HG03378 (cell line): ENCODE results near the gene PKD2L2.
"Not testable (repeated sequence)": the region's sequence is repeated elsewhere in the genome, so short reads cannot be mapped to it uniquely, and the experiment has no call there.

Experiments
- ATAC-seq: cut with Tn5 transposase; IDR thresholded peaks from one replicate; pipeline ENCODE4 v1.9.1; 2021; ENCODE audit warnings: mild to moderate bottlenecking, moderate library complexity; ENCODE audit not compliant: unreplicated experiment

Gene PKD2L2

DNA sequence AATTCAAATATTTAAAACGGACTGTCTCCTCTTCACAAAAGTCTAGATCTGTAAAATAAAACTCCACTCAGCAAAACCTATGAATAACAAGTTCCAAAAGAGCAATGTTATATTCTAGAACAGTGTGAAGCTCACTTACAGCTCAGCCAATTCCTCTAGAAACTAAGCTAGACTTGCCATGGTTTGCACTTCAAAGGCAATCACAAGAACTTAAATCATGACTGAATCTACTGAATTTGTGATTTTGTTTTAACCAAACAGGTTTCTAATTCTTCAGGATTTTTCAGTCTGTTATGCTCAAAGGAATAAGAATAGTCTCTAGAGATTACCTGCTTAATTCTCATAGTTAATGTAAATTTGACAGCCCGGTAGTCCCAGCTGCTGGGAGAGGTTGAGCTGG is 1.4 kb upstream of the PKD2L2 start:
- ATAC-seq, result no peak

DNA sequence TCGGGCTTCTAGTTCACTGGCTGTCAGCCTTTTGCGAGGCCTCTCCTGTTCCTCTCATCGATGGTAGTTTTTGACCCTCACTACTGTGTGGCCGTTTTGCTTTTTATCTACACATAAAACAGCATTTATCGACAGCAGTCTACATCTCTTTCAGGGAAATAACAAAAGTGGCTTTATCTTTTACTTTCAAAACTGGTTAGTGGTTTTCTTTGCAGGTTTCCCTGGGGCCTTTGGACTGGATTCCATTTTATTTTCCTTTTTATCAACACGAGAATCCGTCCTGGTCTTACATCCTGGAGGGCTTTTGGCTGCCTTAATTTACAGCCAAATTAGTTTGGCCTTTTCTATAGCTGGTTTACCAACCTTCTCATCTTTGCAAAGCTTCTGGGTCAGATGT is 793 bp upstream of the PKD2L2 start:
- no peak for ATAC-seq

DNA sequence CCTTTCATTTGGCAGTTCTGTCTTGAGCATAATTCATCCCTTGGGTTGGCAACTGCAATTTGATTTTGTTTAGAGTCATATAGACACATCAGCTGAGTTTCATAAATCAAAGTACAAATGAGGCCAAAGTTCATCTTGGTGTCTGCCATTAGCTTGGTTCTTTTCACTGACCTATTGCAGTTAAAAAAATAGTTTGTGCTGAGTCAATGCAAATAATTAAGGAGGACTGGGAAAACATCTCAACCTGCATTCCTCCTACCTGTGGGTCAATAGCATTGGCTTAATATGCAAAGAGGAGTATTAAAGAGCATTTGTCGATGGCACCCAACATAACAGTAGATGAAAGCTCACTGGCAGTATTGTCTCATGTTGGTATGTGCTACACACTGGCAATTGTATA is 1.6 kb downstream of the PKD2L2 start:
- ATAC-seq, result no peak

DNA sequence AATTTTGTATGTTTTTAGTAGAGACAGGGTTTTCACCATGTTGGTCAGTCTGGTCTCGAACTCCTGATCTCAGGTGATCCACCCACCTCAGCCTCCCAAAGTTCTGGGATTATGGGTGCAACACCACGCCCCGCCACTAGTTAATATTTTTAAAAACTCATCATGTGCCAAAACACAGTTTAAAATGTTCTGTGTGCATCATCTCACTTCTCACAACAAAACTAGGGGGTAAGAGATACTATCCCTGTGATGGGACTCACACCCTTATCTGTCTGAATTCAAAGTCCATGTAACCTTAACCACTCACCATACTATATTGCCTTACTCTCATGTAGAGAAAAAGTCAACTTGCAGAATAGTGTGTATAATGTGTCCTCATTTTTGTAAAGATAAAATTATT is 2.6 kb downstream of the PKD2L2 start:
- ATAC-seq, result no peak

DNA sequence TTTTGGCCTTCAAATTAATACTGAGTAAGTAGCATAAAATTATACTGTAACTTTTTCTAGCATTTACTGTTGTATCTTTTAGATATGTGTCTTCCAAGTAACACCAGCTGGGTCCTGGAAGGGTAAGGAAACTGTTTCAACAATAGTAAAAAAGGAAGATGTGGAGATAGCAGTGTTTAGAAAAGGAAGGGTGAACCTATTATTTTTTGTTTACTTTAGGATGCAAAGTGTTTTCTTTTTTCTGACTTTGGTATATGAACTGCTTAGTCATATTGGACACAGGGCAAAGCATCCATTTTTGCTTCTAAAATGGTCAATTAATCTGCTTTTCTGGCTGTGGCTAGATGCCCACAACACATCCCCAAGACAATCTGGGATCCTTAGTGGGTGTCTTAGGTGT is 5.3 kb downstream of the PKD2L2 start:
- ATAC-seq, result no peak

DNA sequence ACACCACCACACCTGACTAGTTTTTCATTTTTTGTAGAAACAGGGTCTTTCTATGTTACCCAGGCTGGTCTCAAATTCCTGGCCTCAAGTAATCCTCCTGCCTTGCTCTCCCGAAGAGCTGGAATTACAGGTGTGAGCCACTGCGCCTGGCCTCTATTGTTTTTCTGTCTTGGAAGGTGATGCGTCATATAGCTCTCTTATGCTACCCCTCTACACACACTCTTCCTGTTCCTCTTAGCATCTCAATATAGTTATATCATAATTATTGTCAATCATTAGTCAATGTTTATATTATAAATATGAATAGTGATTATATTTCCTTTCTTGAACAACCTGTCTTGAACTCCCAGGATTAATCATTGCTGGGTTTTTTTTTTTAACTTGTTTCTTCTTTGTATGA is 7.3 kb downstream of the PKD2L2 start:
- ATAC-seq, result no peak

DNA sequence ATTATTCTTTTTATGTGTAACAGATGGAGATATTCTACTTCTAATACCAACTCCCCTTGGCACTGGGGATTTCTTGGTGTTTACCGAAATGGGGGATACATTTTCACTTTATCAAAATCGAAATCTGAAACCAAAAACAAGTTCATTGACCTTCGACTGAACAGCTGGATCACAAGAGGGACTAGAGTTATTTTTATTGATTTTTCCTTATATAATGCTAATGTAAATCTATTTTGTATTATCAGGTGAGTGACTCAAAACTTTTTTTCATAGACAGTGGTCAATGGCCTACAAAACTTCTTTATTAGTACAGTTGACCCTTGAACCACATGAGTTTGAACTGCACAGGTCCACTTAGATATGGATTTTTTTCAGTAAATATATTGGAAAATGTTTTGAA is 10.2 kb downstream of the PKD2L2 start:
- no peak for ATAC-seq

DNA sequence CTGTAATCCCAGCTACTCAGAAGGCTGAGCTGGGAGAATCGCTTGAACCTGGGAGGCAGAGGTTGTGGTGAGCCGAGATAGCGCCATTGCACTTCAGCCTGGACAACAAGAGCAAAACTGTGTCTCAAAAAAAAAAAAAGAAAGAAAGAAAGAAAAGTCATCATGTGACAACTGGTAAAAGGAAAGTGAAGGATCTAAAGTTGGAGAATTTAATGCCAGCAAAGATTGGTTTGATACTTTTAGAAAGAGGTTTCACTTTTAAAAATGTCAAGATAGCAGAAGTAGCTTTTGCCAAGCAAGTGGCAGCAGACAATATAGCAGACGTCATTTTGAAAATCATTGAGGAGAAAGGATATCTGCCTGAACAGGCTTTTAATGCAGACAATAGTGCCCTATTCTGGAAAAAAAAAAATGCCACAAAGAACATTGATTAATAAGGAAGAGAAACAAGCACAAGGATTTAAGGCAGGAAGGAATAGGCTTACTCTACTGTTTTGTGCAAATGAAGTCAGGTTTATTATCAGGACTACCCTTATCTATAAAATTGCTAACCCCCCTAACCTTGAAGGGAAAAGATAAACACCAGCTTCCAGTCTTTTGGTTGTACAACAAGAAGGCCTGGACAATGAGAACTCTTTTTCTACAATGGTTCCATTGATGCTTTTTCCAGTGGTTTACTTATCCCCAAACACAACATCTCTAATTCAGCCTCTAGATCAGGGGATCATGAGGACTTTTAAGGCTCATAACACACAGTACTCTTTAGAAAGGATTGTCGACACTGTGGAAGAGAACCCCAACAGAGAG is 12.0 kb downstream of the PKD2L2 start:
- no peak for ATAC-seq

DNA sequence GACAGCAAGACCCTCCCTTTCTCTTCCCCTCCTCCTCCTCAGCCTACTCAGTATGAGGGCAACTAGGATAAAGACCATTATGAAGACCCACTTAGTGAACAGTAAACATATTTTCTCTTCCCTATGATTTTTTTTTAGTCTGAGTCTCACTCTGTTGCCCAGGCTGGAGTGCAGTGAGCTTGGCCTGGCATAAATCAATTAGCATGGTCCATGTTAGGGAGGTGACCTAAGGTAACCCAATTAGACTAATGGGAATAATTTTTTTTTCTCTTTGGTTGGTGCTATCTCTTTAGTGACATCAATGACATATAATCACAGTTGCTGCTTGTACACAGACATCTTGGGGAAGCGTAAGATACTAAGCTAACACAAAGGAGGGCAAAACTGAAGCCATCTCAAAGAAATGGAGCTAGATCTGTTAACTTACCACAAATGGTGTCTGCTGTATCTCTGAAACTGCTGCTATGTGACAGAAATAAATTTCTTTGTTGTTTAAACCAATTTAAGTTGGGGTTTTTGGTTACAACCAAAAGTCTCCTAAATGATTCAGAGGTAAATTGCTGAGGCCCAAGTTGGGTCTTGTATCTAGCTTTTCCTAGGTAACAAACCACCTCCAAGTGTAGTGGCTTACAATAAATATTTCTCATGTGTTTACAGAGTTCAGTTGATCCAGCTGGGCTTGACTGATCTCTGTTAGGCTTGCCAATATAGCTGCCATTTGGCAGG is 13.3 kb downstream of the PKD2L2 start:
- ATAC-seq, result no peak

DNA sequence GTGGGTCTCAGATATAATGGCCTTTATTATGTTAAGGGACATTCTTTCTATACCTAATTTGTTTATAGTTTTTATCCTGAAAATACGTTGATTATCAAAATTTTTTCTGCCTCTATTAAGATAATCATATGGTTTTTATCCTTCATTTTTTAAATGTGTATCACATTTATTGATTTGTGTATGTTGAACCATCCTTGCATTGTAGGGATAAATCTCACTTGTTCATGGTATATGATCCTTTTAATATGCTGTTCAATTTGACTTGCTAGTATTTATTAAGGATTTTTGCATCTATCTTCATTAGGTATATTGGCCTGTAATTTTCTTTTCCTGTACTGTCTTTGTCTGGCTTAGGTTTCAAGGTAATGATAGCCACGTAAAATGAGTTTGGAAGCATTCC is 25.5 kb downstream of the PKD2L2 start:
- no peak for ATAC-seq

DNA sequence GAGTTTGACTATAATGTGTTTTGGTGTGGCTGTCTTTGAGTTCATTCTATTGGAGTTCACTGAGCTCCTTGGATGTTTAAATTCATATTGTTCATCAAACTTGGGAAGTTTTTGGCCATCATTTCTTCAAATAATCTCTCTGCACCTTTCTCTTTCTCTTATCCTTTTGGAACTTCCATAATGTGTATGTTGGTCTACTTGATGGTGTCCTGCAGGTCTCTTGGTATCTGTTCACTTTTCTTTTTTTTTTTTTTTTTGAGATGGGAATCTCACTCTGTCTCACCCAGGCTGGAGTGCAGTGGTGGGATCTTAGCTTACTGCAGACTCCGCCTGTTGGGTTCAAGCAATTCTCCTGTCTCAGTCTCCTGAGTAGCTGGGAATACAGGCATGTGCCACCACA is 27.7 kb downstream of the PKD2L2 start:
- ATAC-seq, result no peak

DNA sequence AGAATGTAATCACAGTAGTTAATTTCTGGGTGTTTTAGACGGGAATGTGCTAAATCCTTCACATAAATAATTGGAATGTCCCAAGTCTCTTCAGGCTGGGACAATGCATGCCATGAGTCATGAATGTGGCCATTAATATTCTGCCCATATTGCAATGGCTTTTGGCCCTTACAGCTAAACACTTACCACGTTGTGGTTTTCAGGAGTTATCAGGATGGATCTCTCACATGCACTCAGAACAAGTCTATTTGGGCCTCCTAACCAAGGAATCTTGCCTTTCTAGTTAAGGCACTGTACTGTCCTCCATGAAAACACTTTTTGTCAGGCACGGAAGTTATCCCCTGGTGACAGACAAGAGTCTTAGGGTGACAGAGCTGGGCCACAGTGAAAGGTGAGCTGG is 32.7 kb downstream of the PKD2L2 start:
- no peak for ATAC-seq

DNA sequence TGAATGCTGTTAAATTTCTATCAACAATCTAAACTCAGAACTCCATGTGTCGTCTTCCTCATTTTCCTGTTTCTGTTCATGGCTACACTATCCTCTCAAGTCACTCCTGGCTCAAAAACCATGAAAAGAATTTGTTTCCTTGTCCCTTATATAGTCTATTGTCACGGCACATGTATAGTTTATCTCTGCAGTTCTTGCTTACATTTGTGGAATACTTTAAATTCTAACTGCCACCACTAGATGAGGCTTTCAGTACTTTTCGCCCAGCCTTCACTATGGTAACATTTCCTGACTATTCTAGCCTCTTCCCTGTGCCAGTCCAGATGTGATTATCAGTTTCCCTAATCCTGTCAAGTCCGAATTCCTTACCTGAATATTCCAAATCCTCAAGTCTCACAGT is 34.6 kb downstream of the PKD2L2 start:
- no peak for ATAC-seq

DNA sequence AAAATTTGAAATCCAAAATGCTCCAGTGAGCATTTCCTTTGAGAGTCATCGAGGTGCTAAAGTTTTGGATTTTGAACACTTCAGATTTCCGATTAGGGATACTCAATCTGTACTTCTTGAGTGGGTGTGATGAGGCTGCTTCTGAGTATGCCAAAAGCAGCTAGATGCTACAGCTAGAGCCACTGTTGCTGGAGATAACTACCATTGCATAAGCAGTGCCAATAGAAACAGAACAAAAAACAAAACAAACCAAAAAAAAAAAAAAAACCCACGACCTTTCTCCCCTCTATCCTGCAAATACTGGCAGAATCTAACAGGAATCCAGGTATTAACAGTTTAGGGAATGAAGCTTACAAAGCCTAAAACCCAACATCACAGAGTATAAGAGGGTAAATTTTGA is 43.5 kb downstream of the PKD2L2 start:
- no peak for ATAC-seq

DNA sequence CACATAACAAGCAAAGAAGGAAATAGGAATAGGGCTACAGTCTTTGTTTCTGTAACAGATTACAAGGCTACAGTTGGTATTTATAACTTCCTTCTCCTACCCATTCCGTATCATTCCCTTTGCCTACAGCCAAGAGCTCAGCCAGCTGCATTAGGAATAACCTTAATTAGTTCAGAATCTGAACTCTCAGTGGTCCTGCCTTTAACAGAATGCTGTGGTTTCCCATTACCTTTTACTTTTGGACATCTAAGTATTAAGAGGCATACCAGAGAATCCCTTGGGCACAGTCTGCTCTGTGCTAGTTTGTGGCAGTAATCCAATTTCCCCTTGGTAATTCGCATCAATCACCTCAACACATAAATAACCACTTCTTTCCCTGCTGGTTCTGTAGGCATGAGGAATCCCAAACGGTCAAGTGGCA is 44.2 kb downstream of the PKD2L2 start:
- no peak for ATAC-seq

DNA sequence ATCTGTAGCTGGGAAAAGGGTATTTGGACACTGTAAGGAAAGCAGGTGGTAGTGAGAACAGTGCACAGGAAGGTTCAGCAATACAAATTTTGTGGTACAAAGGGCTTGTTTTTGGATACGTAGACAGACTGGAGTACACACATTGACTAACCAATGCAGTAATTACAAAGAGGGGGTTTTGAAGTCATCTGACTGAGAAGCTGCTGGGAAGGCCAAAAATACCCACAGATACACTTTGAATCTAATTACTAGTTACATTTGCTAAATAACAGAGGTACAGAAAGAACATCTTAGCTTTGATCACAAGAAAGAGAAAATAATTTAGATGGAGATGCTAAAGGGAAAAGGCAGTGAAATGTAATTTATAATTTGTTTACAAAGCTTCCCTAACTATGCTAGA is 45.9 kb downstream of the PKD2L2 start:
- no peak for ATAC-seq

DNA sequence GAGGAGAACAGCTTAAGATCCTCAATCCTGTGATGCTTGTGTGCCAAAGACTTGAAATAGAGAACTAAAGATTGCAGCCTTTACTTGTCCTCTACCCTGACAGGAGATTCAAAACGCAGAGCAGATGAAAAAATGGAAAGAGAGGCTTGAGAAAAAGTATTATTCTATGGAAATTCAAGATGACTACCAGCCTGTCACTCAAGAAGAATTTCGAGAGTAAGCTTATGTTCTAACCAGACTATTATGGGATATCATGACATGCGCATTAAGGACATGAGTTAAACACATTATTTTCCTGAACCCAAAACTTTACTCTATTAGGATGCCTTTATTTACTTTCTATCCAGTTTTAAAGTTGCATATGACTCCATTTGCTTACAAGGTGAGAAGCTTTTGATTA is 46.4 kb downstream of the PKD2L2 start:
- ATAC-seq, result no peak

DNA sequence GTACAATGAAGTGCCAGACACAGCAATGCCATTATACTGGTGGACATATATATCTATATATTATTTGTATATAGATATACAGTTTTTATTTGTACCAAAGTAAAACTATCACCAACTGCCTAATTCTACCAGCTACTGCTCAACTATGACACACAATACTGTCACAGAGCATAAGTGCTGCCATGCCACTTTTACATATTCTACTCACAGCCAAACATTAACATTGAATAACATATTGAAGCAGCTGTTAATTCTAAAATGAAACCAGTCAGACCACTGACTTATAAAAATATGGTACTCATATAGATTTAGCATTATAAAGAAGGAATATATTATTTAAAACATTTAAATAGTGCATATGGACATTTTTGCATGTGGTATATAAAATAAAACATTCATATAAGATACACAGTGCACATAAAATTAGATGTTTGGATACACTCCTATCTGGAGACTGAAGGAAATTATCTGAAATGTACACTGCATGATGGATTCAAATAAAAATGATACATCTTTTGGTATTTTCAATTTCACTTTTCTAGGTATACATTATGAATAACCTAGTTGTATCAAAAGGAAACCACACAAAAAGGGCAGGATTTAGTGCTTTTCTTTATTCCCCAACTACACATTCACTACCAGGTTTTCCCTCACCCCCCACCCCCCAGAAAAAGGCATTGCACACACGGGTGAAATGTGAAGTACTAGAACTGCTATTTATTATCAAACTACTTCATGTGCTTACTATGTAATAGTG is 48.9 kb downstream of the PKD2L2 start:
- no peak for ATAC-seq

DNA sequence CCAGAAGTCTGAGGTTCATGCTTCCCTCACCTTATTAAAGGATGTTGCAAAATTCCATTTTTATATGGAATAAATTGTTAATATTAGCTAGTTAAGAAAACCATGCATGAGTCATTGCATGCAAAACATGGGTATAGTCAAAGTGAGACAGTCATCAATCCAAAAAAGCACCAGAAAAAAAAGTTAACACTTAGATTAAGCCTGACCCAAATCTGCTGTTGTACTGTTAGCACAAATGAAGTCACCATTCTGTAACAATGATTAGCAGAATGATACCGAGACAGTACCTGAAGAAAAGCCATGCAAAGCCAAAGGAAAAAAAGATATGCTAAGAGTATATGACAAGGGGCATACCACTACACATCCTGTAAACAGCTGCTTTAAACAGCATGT is 49.5 kb downstream of the PKD2L2 start:
- no peak for ATAC-seq

DNA sequence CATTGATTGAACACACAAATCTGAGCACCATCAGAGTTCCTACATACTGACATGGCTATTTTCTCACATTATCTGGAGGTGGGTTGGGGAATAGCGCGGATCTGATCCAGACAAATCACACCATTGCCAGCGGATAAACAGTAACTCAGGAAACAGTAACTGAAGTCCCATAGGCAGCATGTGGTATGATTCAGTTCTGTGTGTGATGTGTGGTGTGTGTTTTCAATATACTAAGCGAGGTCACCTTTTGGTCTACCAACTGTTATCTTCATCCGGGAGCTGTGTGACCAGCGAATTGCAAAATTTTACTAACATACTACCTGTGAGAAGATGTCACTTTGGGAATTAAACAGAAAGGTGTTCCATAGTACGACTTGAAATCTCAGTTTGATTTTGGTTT is 50.1 kb downstream of the PKD2L2 start:
- ATAC-seq, result no peak

DNA sequence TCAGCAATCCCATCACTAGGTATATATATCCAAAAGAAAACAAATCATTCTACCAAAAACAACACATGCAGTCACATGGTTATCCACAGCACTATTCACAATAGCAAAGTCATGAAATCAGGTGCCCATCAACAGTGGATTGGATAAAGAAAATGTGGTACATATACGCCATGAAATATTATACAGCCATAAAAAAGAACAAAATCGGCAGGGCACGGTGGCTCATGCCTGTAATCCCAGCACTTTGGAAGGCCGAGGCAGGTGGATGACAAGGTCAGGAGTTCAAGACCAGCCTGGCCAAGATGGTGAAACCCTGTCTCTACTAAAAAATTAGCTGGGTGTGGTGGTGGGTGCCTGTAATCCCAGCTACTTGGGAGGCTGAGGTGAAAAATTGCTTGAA is 55.0 kb downstream of the PKD2L2 start:
- ATAC-seq, result not testable (repeated sequence)

DNA sequence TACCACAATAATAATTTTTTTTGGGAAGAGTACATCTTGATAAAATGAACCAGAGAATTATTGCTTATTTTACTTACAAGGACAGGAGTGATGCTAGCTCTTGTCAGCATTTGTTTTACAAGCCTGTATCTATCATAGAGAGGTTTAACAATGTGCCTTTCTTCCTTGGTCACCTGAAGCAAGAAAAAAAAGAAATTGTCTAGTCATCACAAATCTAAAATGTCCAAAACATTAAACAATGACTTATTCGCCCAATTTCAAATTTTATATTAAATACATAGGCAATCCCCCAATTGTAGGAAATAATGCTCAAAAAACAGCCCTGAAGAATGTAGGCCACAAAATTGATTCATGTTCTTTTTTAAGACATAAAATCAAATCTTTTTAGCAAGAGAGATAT is 56.6 kb downstream of the PKD2L2 start:
- ATAC-seq, result no peak
